Suprapubic skin (tissue), 4 donors: ENCODE measurements around the gene CRY1. TPM values are rescaled to one million over a fixed set of nuclear protein-coding genes. Genes with fewer than 3 reads are reported as not detected.

ENCODE experiments used
- DNase-seq, 2 donors: peaks; one replicate each; pipeline ENCODE4 v3.0.0-alpha.2; 2019; ENCODE audit warnings: low spot score in 2 of 2
- H3K27ac ChIP-seq: fragments of 200-600 bp; sonication (generic); one replicate; pipeline ENCODE4 v1.5.1; 2019
- H3K27me3 ChIP-seq: fragments of 200-600 bp; sonication (generic); one replicate; pipeline ENCODE4 v1.5.1; 2019
- H3K36me3 ChIP-seq: fragments of 200-600 bp; sonication (generic); one replicate; pipeline ENCODE4 v1.5.1; 2019
- H3K4me1 ChIP-seq: fragments of 200-600 bp; sonication (generic); one replicate; pipeline ENCODE4 v1.5.1; 2019
- H3K4me3 ChIP-seq: fragments of 200-600 bp; sonication (generic); one replicate; pipeline ENCODE4 v1.5.1; 2019; ENCODE audit warnings: mild to moderate bottlenecking
- H3K9me3 ChIP-seq: fragments of 200-600 bp; sonication (generic); one replicate; pipeline ENCODE4 v1.5.1; 2019
- EP300 ChIP-seq: sonication (generic); formaldehyde crosslinking; IDR thresholded peaks from one replicate; pipeline ENCODE4 v1.6.1; 2017; ENCODE audit warnings: antibody characterized with exemption
- POLR2A ChIP-seq, 2 donors: fragments of 450-650 bp; IDR thresholded peaks; one replicate each; pipeline ENCODE4 v1.6.1; 2017; ENCODE audit warnings: antibody characterized with exemption in 2 of 2, mild to moderate bottlenecking in 2 of 2, moderate library complexity in 2 of 2
- POLR2AphosphoS5 ChIP-seq, 3 donors: sonication (generic); formaldehyde crosslinking; IDR thresholded peaks; one replicate each; pipeline ENCODE4 v1.6.1; 2017; ENCODE audit warnings: antibody characterized with exemption in 3 of 3
- WGBS: methylation state at CpG from one replicate; pipeline ENCODE4 v1.1.5; 2018; 5-methylcytosine and 5-hydroxymethylcytosine counted together
- total RNA-seq, 4 donors: library from RNA; depleted of rRNA; stranded (reverse); fragments of >200 nt; gene quantifications; one replicate each; pipeline ENCODE4 v1.1.0, GENCODE V29; 2016
- TF ChIP-seq, protein P1 (sequence below), 2 donors: fragments of 200-600 bp in 1 of 2; fragments of 450-650 bp in 1 of 2; sonication (generic) in 1 of 2; IDR thresholded peaks; one replicate each; pipeline ENCODE4 v1.5.1; 2016 to 2019; ENCODE audit warnings: antibody characterized with exemption in 2 of 2, mild to moderate bottlenecking in 1 of 2, moderate library complexity in 1 of 2

Gene CRY1
- total RNA-seq, 4 donors from 2014 or later = 18.1 to 37.2 (median 35.0) TPM

DNA sequence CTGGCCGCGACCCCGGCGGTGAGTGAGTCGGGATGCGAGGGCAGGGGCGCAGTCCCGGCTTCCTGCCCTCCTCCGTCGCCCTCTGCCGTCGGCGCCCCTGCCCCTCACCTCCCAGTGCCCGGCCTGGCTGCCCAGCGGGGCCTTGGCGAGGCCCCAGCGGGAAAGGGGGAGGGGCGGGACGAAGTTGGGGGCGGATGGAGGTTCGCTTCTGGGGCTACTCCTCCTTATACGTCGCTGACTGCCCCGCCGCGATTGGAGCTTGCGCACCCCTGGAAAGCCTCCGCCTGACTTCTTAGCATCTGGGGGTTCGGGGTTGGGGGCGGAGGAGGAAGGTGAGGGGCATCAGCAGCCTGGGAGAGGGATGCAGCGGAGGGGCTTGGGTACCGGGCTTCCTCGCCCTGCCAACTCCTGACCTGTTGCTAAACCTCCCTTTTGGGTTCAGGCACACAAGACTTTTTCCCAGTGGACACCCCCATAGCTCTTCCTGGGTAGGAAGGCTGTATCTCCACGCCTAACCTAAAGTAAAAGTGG lies 137.2 kb downstream of the CRY1 start:
- 0% methylated on average over 14 of the region's 34 CpGs for WGBS
- Histone ChIP-seq H3K4me3 (peak overlapping the region; percentile 98), H3K4me1 (peaks cover 39% of the 10 kb centered on the region), H3K36me3 (no peaks in the 10 kb centered on the region), H3K27ac (peak overlapping the region; percentile 97), H3K9me3 (no peaks in the 10 kb centered on the region), H3K27me3 (no peaks in the 10 kb centered on the region)
- peak; percentile 85 to 86 for DNase-seq
- TF ChIP-seq POLR2AphosphoS5 (IDR thresholded peaks at IDR 0.05) = no peak
- no peak for TF ChIP-seq EP300
- TF ChIP-seq POLR2A (IDR thresholded peaks at IDR 0.05) = no peak
- TF ChIP-seq, protein P1, sequence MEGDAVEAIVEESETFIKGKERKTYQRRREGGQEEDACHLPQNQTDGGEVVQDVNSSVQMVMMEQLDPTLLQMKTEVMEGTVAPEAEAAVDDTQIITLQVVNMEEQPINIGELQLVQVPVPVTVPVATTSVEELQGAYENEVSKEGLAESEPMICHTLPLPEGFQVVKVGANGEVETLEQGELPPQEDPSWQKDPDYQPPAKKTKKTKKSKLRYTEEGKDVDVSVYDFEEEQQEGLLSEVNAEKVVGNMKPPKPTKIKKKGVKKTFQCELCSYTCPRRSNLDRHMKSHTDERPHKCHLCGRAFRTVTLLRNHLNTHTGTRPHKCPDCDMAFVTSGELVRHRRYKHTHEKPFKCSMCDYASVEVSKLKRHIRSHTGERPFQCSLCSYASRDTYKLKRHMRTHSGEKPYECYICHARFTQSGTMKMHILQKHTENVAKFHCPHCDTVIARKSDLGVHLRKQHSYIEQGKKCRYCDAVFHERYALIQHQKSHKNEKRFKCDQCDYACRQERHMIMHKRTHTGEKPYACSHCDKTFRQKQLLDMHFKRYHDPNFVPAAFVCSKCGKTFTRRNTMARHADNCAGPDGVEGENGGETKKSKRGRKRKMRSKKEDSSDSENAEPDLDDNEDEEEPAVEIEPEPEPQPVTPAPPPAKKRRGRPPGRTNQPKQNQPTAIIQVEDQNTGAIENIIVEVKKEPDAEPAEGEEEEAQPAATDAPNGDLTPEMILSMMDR (IDR thresholded peaks at IDR 0.05) = no peak

DNA sequence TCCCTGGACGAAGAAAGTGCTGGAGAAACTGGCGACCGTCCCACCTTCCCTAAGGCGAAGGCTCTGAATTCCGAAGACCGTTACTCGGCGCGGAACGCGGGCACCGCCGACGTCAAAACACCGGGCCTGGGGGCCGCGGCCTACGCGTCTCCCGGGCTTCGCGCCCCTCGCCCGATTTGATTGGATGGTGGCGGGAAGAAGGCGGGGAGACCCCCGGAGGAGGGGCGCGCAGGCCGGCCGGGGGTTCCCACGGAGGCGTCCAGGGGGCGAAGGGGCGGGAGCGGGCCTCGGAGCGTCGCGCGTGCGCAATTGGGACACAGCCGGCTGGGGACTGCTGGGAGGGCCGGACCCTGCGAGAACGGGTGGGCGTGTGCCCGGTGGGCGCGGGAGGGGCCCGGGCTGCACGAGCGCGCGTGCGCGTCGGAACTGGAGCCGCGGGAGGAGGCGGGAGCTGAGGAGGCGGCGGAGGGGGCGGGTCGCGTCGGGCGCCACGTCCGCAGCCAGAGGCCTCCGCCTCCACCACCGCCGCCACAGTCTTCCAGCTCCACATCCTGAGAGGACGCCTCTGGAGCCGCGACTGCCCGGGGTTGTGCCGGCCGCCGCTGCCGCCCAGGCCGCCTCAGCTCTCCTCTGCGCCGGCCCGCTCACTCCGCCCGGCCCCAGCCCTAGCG lies 137.8 kb downstream of the CRY1 start, which contains the start of gene TMEM263:
TSS of gene TMEM263 (plus strand) at position 531 of the 671 bp plus-strand sequence. CDS start 11,210 bp downstream, outside the sequence.
- peak within 1 kb of the TSS; percentile 97 for H3K27ac ChIP-seq
- no peaks in the 10 kb centered on the region for H3K9me3 ChIP-seq
- peak within 1 kb of the TSS; percentile 98 for H3K4me3 ChIP-seq
- no peaks in the 10 kb centered on the region for H3K36me3 ChIP-seq
- TF ChIP-seq, protein P1 (IDR thresholded peaks at IDR 0.05) = no peak
- TF ChIP-seq POLR2AphosphoS5 (IDR thresholded peaks at IDR 0.05) = no peak
- no peak for TF ChIP-seq EP300
- TF ChIP-seq POLR2A (IDR thresholded peaks at IDR 0.05) = peak; percentile 64 to 90
- no peaks in the 10 kb centered on the region for H3K27me3 ChIP-seq
- H3K4me1 ChIP-seq = peaks cover 39% of the 10 kb centered on the region
- 0% methylated on average over 17 of the region's 88 CpGs for WGBS
- peak; percentile 91 to 94 for DNase-seq

DNA sequence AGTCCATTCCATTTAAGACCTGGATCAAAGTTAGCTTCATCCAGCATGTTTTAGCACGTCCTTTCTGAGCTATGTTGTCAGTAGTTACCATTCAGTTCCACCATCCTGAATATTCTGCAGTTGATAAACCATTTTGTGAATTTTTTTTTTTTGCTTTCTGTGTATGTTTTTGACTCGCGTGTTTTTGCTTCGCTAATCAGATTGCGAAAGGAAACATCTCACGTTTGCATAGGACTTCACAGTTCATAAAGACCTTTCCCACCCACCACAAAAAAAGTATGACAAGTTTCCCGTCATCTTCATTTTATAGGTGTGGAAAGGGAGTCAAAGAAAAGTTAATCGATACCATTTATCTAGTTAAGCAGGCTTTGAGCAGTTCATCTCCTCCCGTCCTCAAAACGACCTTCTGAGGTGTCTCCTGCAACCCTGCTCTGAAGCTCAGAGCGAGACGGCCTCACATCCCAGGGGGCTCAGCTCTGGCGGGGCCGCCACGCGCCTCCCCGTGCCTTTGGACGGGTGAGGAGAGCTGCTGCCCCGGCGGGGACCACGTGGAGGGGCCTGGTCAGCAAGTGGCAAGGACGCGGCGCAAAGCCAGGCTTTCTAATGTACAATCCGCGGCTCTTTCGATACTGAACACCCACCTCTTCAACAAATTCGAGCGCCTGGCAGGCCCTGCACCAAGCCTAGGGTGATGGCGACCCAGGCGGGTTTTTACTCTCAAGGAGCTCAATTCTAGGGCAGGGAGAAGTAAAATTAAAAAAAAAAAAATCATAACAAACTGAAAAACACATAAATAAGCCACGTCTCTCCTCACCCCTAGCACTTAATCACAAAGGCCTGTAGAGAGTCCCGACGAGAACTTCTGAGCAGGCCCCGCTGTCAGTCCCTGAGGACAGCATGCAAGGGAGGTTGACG lies 138.6 kb downstream of the CRY1 start:
- H3K27ac ChIP-seq = peak overlapping the region; percentile 97
- H3K36me3 ChIP-seq = no peaks in the 10 kb centered on the region
- peak in 1 of 2 donors; percentile 79 for DNase-seq
- no peaks in the 10 kb centered on the region for H3K9me3 ChIP-seq
- 36% methylated on average over 27 of the region's 36 CpGs for WGBS
- no peak for TF ChIP-seq POLR2AphosphoS5 (IDR thresholded peaks at IDR 0.05)
- no peak for TF ChIP-seq POLR2A (IDR thresholded peaks at IDR 0.05)
- TF ChIP-seq, protein P1 (IDR thresholded peaks at IDR 0.05) = no peak
- TF ChIP-seq EP300 = no peak
- peaks cover 39% of the 10 kb centered on the region for H3K4me1 ChIP-seq
- peak overlapping the region; percentile 98 for H3K4me3 ChIP-seq
- H3K27me3 ChIP-seq = no peaks in the 10 kb centered on the region

DNA sequence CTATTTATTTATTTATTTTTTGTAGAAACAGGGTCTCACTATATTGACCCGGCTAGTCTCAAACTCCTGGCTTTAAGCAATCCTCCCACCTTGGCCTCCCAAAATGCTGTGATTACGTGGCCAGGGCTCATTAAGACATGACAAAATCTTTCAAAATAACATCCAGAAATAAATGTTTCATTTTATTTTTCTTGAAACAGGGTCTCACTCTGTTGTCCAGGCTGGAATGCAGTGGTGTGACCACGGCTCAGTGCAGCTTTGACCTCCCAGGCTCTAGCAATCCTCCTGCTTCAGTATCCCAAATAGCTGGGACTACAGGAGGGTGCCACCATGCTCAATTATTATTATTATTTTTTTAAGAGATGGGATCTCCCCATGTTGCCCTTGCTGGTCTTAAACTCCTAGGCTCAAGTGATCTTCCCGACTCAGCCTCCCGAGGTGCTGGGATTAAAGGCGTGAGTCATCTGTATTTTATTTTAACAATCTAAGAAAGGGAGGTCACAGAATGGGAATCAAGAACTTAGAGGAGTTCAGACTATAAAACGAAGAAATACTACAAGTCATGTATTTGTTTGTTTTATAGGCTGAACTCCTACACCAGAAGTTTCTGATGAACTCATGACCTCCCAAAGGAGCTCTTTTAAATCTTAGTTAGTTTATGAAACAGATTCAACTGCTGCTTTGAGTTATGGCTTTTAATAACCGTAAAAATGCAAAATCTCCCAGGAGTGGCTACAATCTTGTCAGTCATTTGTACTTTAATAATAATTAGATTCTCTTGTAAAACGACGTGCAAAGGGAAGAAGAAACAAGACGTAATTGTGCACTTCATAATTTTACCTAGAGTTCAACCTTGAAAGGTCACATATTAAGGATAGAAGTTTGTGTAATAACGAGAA lies 139.7 kb downstream of the CRY1 start:
- no peak for DNase-seq
- no peaks in the 10 kb centered on the region for H3K9me3 ChIP-seq
- WGBS = 57% methylated on average over 12 of the region's 12 CpGs

More for the DNA sequence above, 139.7 kb downstream of the CRY1 start:
- Histone ChIP-seq H3K27ac (no peak overlapping the region), H3K27me3 (no peaks in the 10 kb centered on the region), H3K36me3 (no peaks in the 10 kb centered on the region), H3K4me3 (no peak overlapping the region), H3K4me1 (peaks cover 33% of the 10 kb centered on the region)
- TF ChIP-seq POLR2A (IDR thresholded peaks at IDR 0.05) = no peak
- TF ChIP-seq EP300 = no peak
- no peak for TF ChIP-seq POLR2AphosphoS5 (IDR thresholded peaks at IDR 0.05)
- TF ChIP-seq, protein P1 (IDR thresholded peaks at IDR 0.05) = no peak
